Astrocyte (in vitro differentiated cells and primary cell): ENCODE measurements around the gene FHIT. TPM values are rescaled to one million over a fixed set of nuclear protein-coding genes. Genes with fewer than 3 reads are reported as not detected.

Experiments used
- DNase-seq: peaks from one replicate; pipeline ENCODE4 v3.0.0-alpha.2; 2010; ENCODE audit warnings: low read depth
- FAIRE-seq: peaks from 2 replicates; lab custom pipeline; 2011; peaks lifted over from hg19 to GRCh38; lab: Jason Lieb, UNC
- H2AFZ ChIP-seq: 2 replicates; pipeline ENCODE4 v1.6.0; 2012; ENCODE audit warnings: low read depth, low read length, inconsistent platforms
- H3K27ac ChIP-seq: 2 replicates; pipeline ENCODE4 v1.5.1; 2011; ENCODE audit warnings: low read depth, low read length, inconsistent platforms
- H3K27me3 ChIP-seq: 2 replicates; pipeline ENCODE4 v1.6.0; 2011; ENCODE audit warnings: low read length, inconsistent platforms; ENCODE audit not compliant: insufficient read depth
- H3K36me3 ChIP-seq: 2 replicates; pipeline ENCODE4 v1.5.1; 2011; ENCODE audit warnings: low read length, inconsistent platforms; ENCODE audit not compliant: insufficient read depth
- H3K4me1 ChIP-seq: 2 replicates; pipeline ENCODE4 v1.5.1; 2011; ENCODE audit warnings: low read length, inconsistent platforms; ENCODE audit not compliant: insufficient read depth
- H3K4me2 ChIP-seq: 2 replicates; pipeline ENCODE4 v1.6.0; 2012; ENCODE audit warnings: low read length, inconsistent platforms
- H3K4me3 ChIP-seq: 2 replicates; pipeline ENCODE4 v1.5.1; 2011; ENCODE audit warnings: low read depth, mild to moderate bottlenecking, low read length, inconsistent platforms; ENCODE audit not compliant: insufficient read depth
- H3K79me2 ChIP-seq: 2 replicates; pipeline ENCODE4 v1.6.0; 2012; ENCODE audit warnings: mild to moderate bottlenecking, low read length, inconsistent platforms; ENCODE audit not compliant: insufficient read depth
- H3K9ac ChIP-seq: 2 replicates; pipeline ENCODE4 v1.6.0; 2012; ENCODE audit warnings: mild to moderate bottlenecking, low read length, inconsistent platforms
- H3K9me3 ChIP-seq: 2 replicates; pipeline ENCODE4 v1.5.1; 2012; ENCODE audit warnings: low read depth, mild to moderate bottlenecking, low read length, inconsistent platforms; ENCODE audit not compliant: insufficient read depth
- H4K20me1 ChIP-seq: 2 replicates; pipeline ENCODE4 v1.6.0; 2012; ENCODE audit warnings: low read length, inconsistent platforms; ENCODE audit not compliant: insufficient read depth
- H3K27ac Mint-ChIP-seq: one replicate; pipeline ENCODE4 v1.8.0; 2021; ENCODE audit warnings: mild to moderate bottlenecking, mixed read lengths; ENCODE audit not compliant: unreplicated experiment
- H3K27me3 Mint-ChIP-seq: one replicate; pipeline ENCODE4 v1.8.0; 2021; ENCODE audit warnings: low read depth, mixed read lengths; ENCODE audit not compliant: unreplicated experiment
- H3K36me3 Mint-ChIP-seq: one replicate; pipeline ENCODE4 v1.8.0; 2021; ENCODE audit warnings: low read depth, mixed read lengths; ENCODE audit not compliant: unreplicated experiment
- H3K4me1 Mint-ChIP-seq: one replicate; pipeline ENCODE4 v1.8.0; 2021; ENCODE audit warnings: low read depth, mixed read lengths; ENCODE audit not compliant: unreplicated experiment
- H3K4me3 Mint-ChIP-seq: one replicate; pipeline ENCODE4 v1.8.0; 2021; ENCODE audit warnings: mild to moderate bottlenecking, moderate library complexity, mixed read lengths; ENCODE audit not compliant: unreplicated experiment
- H3K9me3 Mint-ChIP-seq: one replicate; pipeline ENCODE4 v1.8.0; 2021; ENCODE audit warnings: mild to moderate bottlenecking, mixed read lengths; ENCODE audit not compliant: unreplicated experiment
- EZH2 ChIP-seq: IDR thresholded peaks from 2 replicates; pipeline ENCODE4 v1.6.1; 2012; ENCODE audit warnings: mild to moderate bottlenecking, low read length, inconsistent platforms; ENCODE audit not compliant: insufficient read depth
- total RNA-seq: library from RNA; stranded (reverse); gene quantifications from 2 replicates; pipeline ENCODE4 v1.2.1, GENCODE V29; 2021
- TF ChIP-seq, protein P1 (sequence below): IDR thresholded peaks from 2 replicates; pipeline ENCODE4 v1.5.1; 2011; ENCODE audit warnings: low read depth, mild to moderate bottlenecking, inconsistent platforms, low read length, moderate library complexity; ENCODE audit not compliant: insufficient read depth

FHIT gene
- total RNA-seq, 1 donor from 2014 or later, result 6.7 TPM

DNA sequence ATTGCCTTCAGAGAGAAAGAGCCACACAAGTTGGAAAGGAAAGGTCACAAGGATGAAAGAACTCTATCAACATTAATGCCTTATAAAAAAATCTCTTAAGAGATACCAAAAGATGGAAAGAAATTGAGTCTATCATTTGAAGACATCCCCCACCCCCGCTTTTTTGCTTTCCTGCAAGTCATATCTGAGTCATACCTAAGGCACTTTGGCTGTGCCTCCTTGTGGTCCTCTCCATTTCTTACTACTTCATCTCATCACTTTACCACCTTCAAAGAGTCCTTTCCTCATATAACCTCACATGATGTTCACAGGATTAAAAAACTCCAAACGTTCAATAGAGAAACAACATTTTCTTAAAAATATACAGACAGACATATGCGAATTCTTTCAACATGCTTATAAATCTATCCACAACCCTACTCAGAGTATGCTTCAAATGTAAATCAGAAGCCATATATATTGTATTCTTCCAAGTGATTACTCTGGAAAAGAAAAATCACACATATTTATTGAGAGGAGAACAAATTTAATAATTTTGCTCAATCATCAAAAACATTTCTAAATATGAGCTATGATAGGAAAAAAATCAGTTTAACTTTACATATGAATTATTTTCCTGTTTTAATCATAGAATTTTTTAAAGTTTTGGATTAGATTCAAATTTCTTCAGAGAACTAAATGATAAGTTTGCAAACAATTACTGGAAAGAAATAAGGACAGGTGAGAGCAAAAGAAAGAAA, 1197.6 kb downstream of the FHIT start:
- DNase-seq (peak; percentile 81), FAIRE-seq (no peak)
- peak overlapping the region; percentile 3 for H3K27ac ChIP-seq
- no peaks in the 10 kb centered on the region for H3K9me3 ChIP-seq
- TF ChIP-seq EZH2, result no peak
- peaks cover 25% of the 10 kb centered on the region for H3K4me1 Mint-ChIP-seq
- H2AFZ ChIP-seq, result no peak overlapping the region
- H3K36me3 ChIP-seq, result no peaks in the 10 kb centered on the region
- H3K4me3 ChIP-seq, result no peak overlapping the region
- H3K4me2 ChIP-seq, result peak overlapping the region; percentile 0
- H3K27me3 Mint-ChIP-seq, result no peaks in the 10 kb centered on the region
- H3K4me3 Mint-ChIP-seq, result no peak overlapping the region
- no peaks in the 10 kb centered on the region for H3K9me3 Mint-ChIP-seq
- no peak overlapping the region for H3K9ac ChIP-seq
- H3K36me3 Mint-ChIP-seq, result no peaks in the 10 kb centered on the region
- H3K4me1 ChIP-seq, result peaks cover 12% of the 10 kb centered on the region
- no peaks in the 10 kb centered on the region for H4K20me1 ChIP-seq
- no peaks in the 10 kb centered on the region for H3K79me2 ChIP-seq
- H3K27me3 ChIP-seq, result no peaks in the 10 kb centered on the region
- H3K27ac Mint-ChIP-seq, result peak overlapping the region; percentile 36

DNA sequence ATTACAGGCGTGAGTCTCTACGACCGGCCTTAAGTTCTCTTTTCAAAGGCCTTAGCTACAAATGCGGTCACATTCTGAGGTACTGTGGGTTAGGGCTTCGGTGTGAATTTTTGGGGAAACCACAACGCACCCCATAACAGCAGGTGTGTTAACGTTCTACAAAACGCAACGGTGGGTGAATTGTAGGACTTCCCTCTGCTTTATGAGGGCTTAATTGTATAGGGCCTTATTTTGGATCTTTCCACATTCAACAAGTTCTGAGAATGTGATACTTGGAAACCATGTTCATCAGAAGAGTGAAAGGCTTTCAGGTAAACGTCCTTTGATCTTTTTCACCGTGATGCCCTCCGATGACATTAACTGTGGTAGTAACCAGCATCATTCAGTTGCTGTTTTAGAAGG, 1202.8 kb downstream of the FHIT start:
- no peak for TF ChIP-seq EZH2
- TF ChIP-seq, protein P1, sequence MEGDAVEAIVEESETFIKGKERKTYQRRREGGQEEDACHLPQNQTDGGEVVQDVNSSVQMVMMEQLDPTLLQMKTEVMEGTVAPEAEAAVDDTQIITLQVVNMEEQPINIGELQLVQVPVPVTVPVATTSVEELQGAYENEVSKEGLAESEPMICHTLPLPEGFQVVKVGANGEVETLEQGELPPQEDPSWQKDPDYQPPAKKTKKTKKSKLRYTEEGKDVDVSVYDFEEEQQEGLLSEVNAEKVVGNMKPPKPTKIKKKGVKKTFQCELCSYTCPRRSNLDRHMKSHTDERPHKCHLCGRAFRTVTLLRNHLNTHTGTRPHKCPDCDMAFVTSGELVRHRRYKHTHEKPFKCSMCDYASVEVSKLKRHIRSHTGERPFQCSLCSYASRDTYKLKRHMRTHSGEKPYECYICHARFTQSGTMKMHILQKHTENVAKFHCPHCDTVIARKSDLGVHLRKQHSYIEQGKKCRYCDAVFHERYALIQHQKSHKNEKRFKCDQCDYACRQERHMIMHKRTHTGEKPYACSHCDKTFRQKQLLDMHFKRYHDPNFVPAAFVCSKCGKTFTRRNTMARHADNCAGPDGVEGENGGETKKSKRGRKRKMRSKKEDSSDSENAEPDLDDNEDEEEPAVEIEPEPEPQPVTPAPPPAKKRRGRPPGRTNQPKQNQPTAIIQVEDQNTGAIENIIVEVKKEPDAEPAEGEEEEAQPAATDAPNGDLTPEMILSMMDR, result no peak
- no peak for FAIRE-seq

DNA sequence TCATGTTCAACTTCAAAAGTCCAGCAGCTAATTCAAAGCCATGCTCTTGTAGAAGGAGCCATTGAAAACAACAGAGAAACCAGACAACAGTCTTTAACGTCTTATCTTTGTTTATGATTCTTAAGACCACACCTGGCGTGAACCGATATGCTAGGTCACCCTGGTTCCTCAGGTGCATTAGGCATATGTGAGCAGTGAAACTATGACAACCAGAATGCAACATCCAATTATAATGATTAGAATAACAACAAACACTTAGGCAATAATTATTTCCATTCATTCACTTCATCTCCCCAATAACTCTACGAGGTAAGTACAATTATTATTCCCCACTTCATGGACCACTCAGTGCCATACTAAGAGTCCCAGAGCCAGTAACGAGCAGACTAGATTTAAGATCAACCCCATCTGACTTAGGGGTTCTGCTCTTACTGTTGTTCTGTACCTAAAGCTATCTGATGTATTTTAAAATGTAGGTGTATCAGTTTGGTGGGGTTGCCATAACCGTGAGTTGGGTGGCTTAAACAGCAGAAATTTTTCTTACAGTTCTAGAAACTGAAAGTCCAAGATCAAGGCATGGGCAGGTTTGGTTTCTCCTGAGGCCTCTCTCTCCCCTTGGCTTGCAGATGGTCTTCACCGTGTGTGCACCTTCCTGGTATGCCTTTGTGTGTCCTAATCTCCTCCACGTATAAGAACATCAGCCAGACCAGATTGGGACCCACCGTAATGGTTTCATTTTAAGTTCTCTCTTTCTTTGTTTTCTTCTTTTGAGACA, 1203.6 kb downstream of the FHIT start:
- no peaks in the 10 kb centered on the region for H3K4me1 Mint-ChIP-seq
- Histone ChIP-seq H3K4me3 (no peak overlapping the region), H2AFZ (no peak overlapping the region)

More for the DNA sequence above, 1202.8 kb downstream of the FHIT start:
- peaks cover 3% of the 10 kb centered on the region for H3K4me1 Mint-ChIP-seq
- no peak overlapping the region for H3K27ac ChIP-seq
- no peak overlapping the region for H3K4me2 ChIP-seq
- no peaks in the 10 kb centered on the region for H4K20me1 ChIP-seq
- no peak overlapping the region for H3K4me3 ChIP-seq
- no peak for DNase-seq
- no peaks in the 10 kb centered on the region for H3K27me3 ChIP-seq
- no peaks in the 10 kb centered on the region for H3K9me3 ChIP-seq
- no peaks in the 10 kb centered on the region for H3K36me3 Mint-ChIP-seq
- H3K27ac Mint-ChIP-seq, result no peak overlapping the region
- H3K4me1 ChIP-seq, result peaks cover 4% of the 10 kb centered on the region
- H3K4me3 Mint-ChIP-seq, result no peak overlapping the region
- H3K36me3 ChIP-seq, result no peaks in the 10 kb centered on the region
- H3K27me3 Mint-ChIP-seq, result no peaks in the 10 kb centered on the region
- no peak overlapping the region for H2AFZ ChIP-seq
- no peaks in the 10 kb centered on the region for H3K79me2 ChIP-seq
- no peak overlapping the region for H3K9ac ChIP-seq
- no peaks in the 10 kb centered on the region for H3K9me3 Mint-ChIP-seq

More for the DNA sequence above, 1203.6 kb downstream of the FHIT start:
- Mint-ChIP-seq H3K27ac (no peak overlapping the region), H3K36me3 (no peaks in the 10 kb centered on the region), H3K9me3 (no peaks in the 10 kb centered on the region), H3K4me3 (no peak overlapping the region), H3K27me3 (no peaks in the 10 kb centered on the region)
- H3K9me3 ChIP-seq, result no peaks in the 10 kb centered on the region
- no peaks in the 10 kb centered on the region for H3K27me3 ChIP-seq
- no peaks in the 10 kb centered on the region for H3K36me3 ChIP-seq
- no peak overlapping the region for H3K4me2 ChIP-seq
- H3K4me1 ChIP-seq, result no peaks in the 10 kb centered on the region
- DNase-seq (no peak), FAIRE-seq (no peak)
- TF ChIP-seq EZH2, result no peak
- TF ChIP-seq, protein P1, result no peak
- H3K27ac ChIP-seq, result no peak overlapping the region
- H3K9ac ChIP-seq, result no peak overlapping the region
- no peaks in the 10 kb centered on the region for H4K20me1 ChIP-seq
- H3K79me2 ChIP-seq, result no peaks in the 10 kb centered on the region
